Measurements from ENCODE around the gene MAP4K4.

Gene MAP4K4

GRCh38 chr2:101902169-101902568 is 204.7 kb downstream of the MAP4K4 start:
- H3K4me1 ChIP-seq (ENCODE audit: low read length): no peaks in the 10 kb centered on the region
- no peak overlapping the region for H3K4me3 ChIP-seq (ENCODE audit: low read length)
- DNase-seq: no peak
- H2AFZ ChIP-seq (ENCODE audit: low read length): no peak overlapping the region
- no peaks in the 10 kb centered on the region for H3K79me2 ChIP-seq (ENCODE audit: low read length)
- H3K27ac ChIP-seq (ENCODE audit: low read length): no peak overlapping the region
- no peaks in the 10 kb centered on the region for H4K20me1 ChIP-seq (ENCODE audit: insufficient read depth, low read length)
- H3K9me3 ChIP-seq (replicated peaks; ENCODE audit: insufficient read depth, low read length): no peaks in the 10 kb centered on the region
- H3K4me2 ChIP-seq (ENCODE audit: low read depth, low read length): no peak overlapping the region
- no peak overlapping the region for H3K9ac ChIP-seq (ENCODE audit: low read length)
- H3K9me2 ChIP-seq (replicated peaks; ENCODE audit: insufficient read depth, low read length): no peaks in the 10 kb centered on the region
- TF ChIP-seq EZH2 (optimal IDR thresholded peaks at IDR 0.05; ENCODE audit: low read depth, low read length) (no peak), CTCF (IDR thresholded peaks at IDR 0.05; ENCODE audit: low read length) (no peak), EZH2phosphoT487 (IDR thresholded peaks at IDR 0.05; ENCODE audit: low read length) (no peak)
- no peaks in the 10 kb centered on the region for H3K36me3 ChIP-seq (replicated peaks; ENCODE audit: insufficient read depth, low read length)
- H3F3A ChIP-seq (ENCODE audit: insufficient read depth, low read length): no peaks in the 10 kb centered on the region
- no peaks in the 10 kb centered on the region for H3K27me3 ChIP-seq (replicated peaks; ENCODE audit: insufficient read depth, low read length)

DNA sequence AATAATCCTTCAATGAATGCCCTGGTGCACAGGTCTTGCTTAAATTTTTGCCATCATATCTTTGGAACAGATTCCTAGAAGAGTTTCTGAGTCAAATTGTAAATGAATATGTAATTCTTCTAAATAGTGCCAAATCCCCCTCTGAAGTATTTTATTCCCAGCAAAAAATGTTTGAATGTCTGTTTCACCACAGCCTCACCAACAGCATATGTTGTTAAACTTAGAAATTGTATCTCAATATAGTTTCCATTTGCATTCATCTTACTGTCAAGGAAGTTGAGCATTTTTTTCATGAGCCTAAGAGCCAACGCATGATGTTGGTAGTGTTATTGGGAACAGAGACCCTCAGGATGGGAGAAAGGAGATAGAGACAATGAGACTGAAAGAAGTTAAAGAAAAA is 207.4 kb downstream of the MAP4K4 start:
- DNase-seq: no peak
- no peaks in the 10 kb centered on the region for H3K4me1 ChIP-seq (ENCODE audit: low read length)
- H3K27ac ChIP-seq (ENCODE audit: low read length): no peak overlapping the region
- H3K4me3 ChIP-seq (ENCODE audit: low read length): no peak overlapping the region
- no peak overlapping the region for H3K4me2 ChIP-seq (ENCODE audit: low read depth, low read length)
- H3K79me2 ChIP-seq (ENCODE audit: low read length): no peaks in the 10 kb centered on the region
- no peaks in the 10 kb centered on the region for H3K27me3 ChIP-seq (replicated peaks; ENCODE audit: insufficient read depth, low read length)
- no peaks in the 10 kb centered on the region for H4K20me1 ChIP-seq (ENCODE audit: insufficient read depth, low read length)
- no peaks in the 10 kb centered on the region for H3K9me3 ChIP-seq (replicated peaks; ENCODE audit: insufficient read depth, low read length)
- H2AFZ ChIP-seq (ENCODE audit: low read length): no peak overlapping the region
- no peaks in the 10 kb centered on the region for H3K9me2 ChIP-seq (replicated peaks; ENCODE audit: insufficient read depth, low read length)
- H3K9ac ChIP-seq (ENCODE audit: low read length): no peak overlapping the region
- TF ChIP-seq EZH2 (optimal IDR thresholded peaks at IDR 0.05; ENCODE audit: low read depth, low read length) (no peak), EZH2phosphoT487 (IDR thresholded peaks at IDR 0.05; ENCODE audit: low read length) (no peak), CTCF (IDR thresholded peaks at IDR 0.05; ENCODE audit: low read length) (no peak)
- no peaks in the 10 kb centered on the region for H3F3A ChIP-seq (ENCODE audit: insufficient read depth, low read length)
- no peaks in the 10 kb centered on the region for H3K36me3 ChIP-seq (replicated peaks; ENCODE audit: insufficient read depth, low read length)

GRCh38 chr2:101905746-101906336 is 208.3 kb downstream of the MAP4K4 start:
- no peak for DNase-seq
- Histone ChIP-seq H3K79me2 (ENCODE audit: low read length) (no peaks in the 10 kb centered on the region), H3K4me1 (ENCODE audit: low read length) (no peaks in the 10 kb centered on the region), H3K4me2 (ENCODE audit: low read depth, low read length) (no peak overlapping the region), H3K27me3 (replicated peaks; ENCODE audit: insufficient read depth, low read length) (no peaks in the 10 kb centered on the region), H3K9me3 (replicated peaks; ENCODE audit: insufficient read depth, low read length) (no peaks in the 10 kb centered on the region), H3F3A (ENCODE audit: insufficient read depth, low read length) (no peaks in the 10 kb centered on the region), H3K36me3 (replicated peaks; ENCODE audit: insufficient read depth, low read length) (no peaks in the 10 kb centered on the region), H3K27ac (ENCODE audit: low read length) (no peak overlapping the region), H2AFZ (ENCODE audit: low read length) (no peak overlapping the region), H3K9me2 (replicated peaks; ENCODE audit: insufficient read depth, low read length) (no peaks in the 10 kb centered on the region), H3K4me3 (ENCODE audit: low read length) (no peak overlapping the region), H4K20me1 (ENCODE audit: insufficient read depth, low read length) (no peaks in the 10 kb centered on the region), H3K9ac (ENCODE audit: low read length) (no peak overlapping the region)
- no peak for TF ChIP-seq EZH2 (optimal IDR thresholded peaks at IDR 0.05; ENCODE audit: low read depth, low read length)
- no peak for TF ChIP-seq EZH2phosphoT487 (IDR thresholded peaks at IDR 0.05; ENCODE audit: low read length)
- TF ChIP-seq CTCF (IDR thresholded peaks at IDR 0.05; ENCODE audit: low read length): no peak
